A549 (cell line): ENCODE measurements around the gene SLC7A10. TPM values are rescaled to one million over a fixed set of nuclear protein-coding genes. Genes with fewer than 3 reads are reported as not detected.

Experiments
- ATAC-seq, 2 experiments: fragments of 200-7000 bp in 1 of 2; fragments of >200 bp in 1 of 2; cut with Nextera tagmentation in 1 of 2; cut with Tn5 transposase in 1 of 2; 3 replicates each; pipeline versions ENCODE4 v1.8.0 to v1.9.1; 2018 to 2020; ENCODE audit warnings: mild to moderate bottlenecking in 1 of 2, moderate library complexity in 1 of 2
- CTCF ChIA-PET: fragments of 300-600 bp; sonication (Branson Sonifier 250); formaldehyde crosslinking; extraction: SDS; loops from one replicate; lab custom pipeline; 2021; ENCODE audit warnings: antibody characterized with exemption, inconsistent platforms; lab: Yijun Ruan, JAX
- POLR2A ChIA-PET: fragments of 350-600 bp; formaldehyde crosslinking; extraction: SDS; loops from one replicate; lab custom pipeline; 2021; ENCODE audit warnings: antibody characterized with exemption, inconsistent platforms; lab: Yijun Ruan, JAX
- DNase-seq, 2 experiments: peaks; one replicate each; pipeline versions ENCODE4 v3.0.0 to v3.0.0-alpha.2; 2011 to 2016; ENCODE audit warnings: low read depth in 1 of 2, low spot score in 1 of 2
- FAIRE-seq: peaks from 2 replicates; lab custom pipeline; 2011; peaks lifted over from hg19 to GRCh38; lab: Jason Lieb, UNC
- H3K27ac ChIP-seq, 2 experiments: fragments of >200 bp; sonication (Bioruptor Twin); formaldehyde crosslinking; 3 replicates each; pipeline ENCODE4 v1.5.1; 2016 to 2017
- H3K4me1 ChIP-seq: fragments of >200 bp; sonication (Bioruptor Twin); formaldehyde crosslinking; 3 replicates; pipeline ENCODE4 v1.6.1; 2016
- H3K4me2 ChIP-seq: fragments of >200 bp; sonication (Bioruptor Twin); formaldehyde crosslinking; 3 replicates; pipeline ENCODE4 v1.6.1; 2016
- H3K4me3 ChIP-seq: fragments of >200 bp; sonication (Bioruptor Twin); formaldehyde crosslinking; 3 replicates; pipeline ENCODE4 v1.5.1; 2016
- H3K9me3 ChIP-seq: fragments of >200 bp; sonication (Bioruptor Twin); formaldehyde crosslinking; 3 replicates; pipeline ENCODE4 v1.6.1; 2016
- BCL3 ChIP-seq: fragments of >200 bp; sonication (Bioruptor Twin); formaldehyde crosslinking; IDR thresholded peaks from 3 replicates; pipeline ENCODE4 v1.6.1; 2016
- BHLHE40 ChIP-seq: IDR thresholded peaks from 2 replicates; pipeline ENCODE4 v1.6.1; 2012; ENCODE audit warnings: low read depth, low read length, inconsistent platforms
- CEBPB ChIP-seq, 2 experiments: fragments of >200 bp in 1 of 2; sonication (Bioruptor Twin) in 1 of 2; formaldehyde crosslinking in 1 of 2; IDR thresholded peaks; 2 replicates each; pipeline ENCODE4 v1.6.1; 2012 to 2016
- CHD2 ChIP-seq: fragments of 150-350 bp; IDR thresholded peaks from 2 replicates; pipeline ENCODE4 v1.6.1; 2014; ENCODE audit warnings: low read length; ENCODE audit not compliant: partially characterized antibody
- CHD4 ChIP-seq: fragments of 200-600 bp; sonication (generic); IDR thresholded peaks from 2 replicates; pipeline ENCODE4 v1.6.1; 2016; ENCODE audit warnings: antibody characterized with exemption, mild to moderate bottlenecking, borderline replicate concordance
- E2F6 ChIP-seq: IDR thresholded peaks from 2 replicates; pipeline ENCODE4 v1.6.1; 2012; ENCODE audit warnings: low read depth, borderline replicate concordance
- EHF ChIP-seq: fragments of 250-450 bp; sonication (Bioruptor Pico); IDR thresholded peaks from 2 replicates; pipeline ENCODE4 v1.5.0; 2020; ENCODE audit warnings: mild to moderate bottlenecking
- EHMT2 ChIP-seq: fragments of 200-600 bp; sonication (generic); IDR thresholded peaks from 2 replicates; pipeline ENCODE4 v1.6.1; 2016; ENCODE audit warnings: antibody characterized with exemption, low read depth, mild to moderate bottlenecking, moderate library complexity
- GATA3 ChIP-seq: IDR thresholded peaks from 2 replicates; pipeline ENCODE4 v1.6.1; 2012; ENCODE audit warnings: borderline replicate concordance
- HMGXB4 ChIP-seq: fragments of 250-450 bp; sonication (Bioruptor Pico); IDR thresholded peaks from 2 replicates; pipeline ENCODE4 v1.5.0; 2021; ENCODE audit warnings: mild to moderate bottlenecking, moderate library complexity, borderline replicate concordance
- HOXB13 ChIP-seq: fragments of 250-450 bp; sonication (Bioruptor Pico); IDR thresholded peaks from 2 replicates; pipeline ENCODE4 v1.5.0; 2020; ENCODE audit warnings: low read depth, mild to moderate bottlenecking, moderate library complexity
- HOXB5 ChIP-seq: fragments of 250-450 bp; sonication (Bioruptor Pico); IDR thresholded peaks from 2 replicates; pipeline ENCODE4 v1.5.0; 2020; ENCODE audit warnings: mild to moderate bottlenecking, moderate library complexity
- JUN ChIP-seq, 2 experiments: fragments of >200 bp; sonication (Bioruptor Twin); formaldehyde crosslinking; IDR thresholded peaks; 2 replicates in 1 of 2; 3 replicates in 1 of 2; pipeline ENCODE4 v1.6.1; 2016 to 2017
- KDM5A ChIP-seq: fragments of 200-600 bp; sonication (generic); IDR thresholded peaks from 2 replicates; pipeline ENCODE4 v1.6.1; 2016; ENCODE audit warnings: antibody characterized with exemption, mild to moderate bottlenecking
- MAFK ChIP-seq: fragments of 450-650 bp; IDR thresholded peaks from 2 replicates; pipeline ENCODE4 v1.6.1; 2014; ENCODE audit not compliant: partially characterized antibody
- MAX ChIP-seq: IDR thresholded peaks from 2 replicates; pipeline ENCODE4 v1.6.1; 2012
- MAZ ChIP-seq: fragments of 150-350 bp; IDR thresholded peaks from 2 replicates; pipeline ENCODE4 v1.6.1; 2014; ENCODE audit warnings: antibody characterized with exemption, low read depth, low read length, borderline replicate concordance
- MYC ChIP-seq: IDR thresholded peaks from 2 replicates; pipeline ENCODE4 v1.6.1; 2012; ENCODE audit warnings: mild to moderate bottlenecking, inconsistent platforms, low read length, improper control_type of control experiment, borderline replicate concordance
- PBX3 ChIP-seq: IDR thresholded peaks from 2 replicates; pipeline ENCODE4 v1.6.1; 2012
- POLR2A ChIP-seq: IDR thresholded peaks from 2 replicates; pipeline ENCODE4 v1.6.1; 2012; ENCODE audit warnings: mild to moderate bottlenecking, low read length
- RAD21 ChIP-seq, 2 experiments: fragments of >200 bp in 1 of 2; sonication (Bioruptor Twin) in 1 of 2; formaldehyde crosslinking in 1 of 2; IDR thresholded peaks in 1 of 2; conservative IDR thresholded peaks in 1 of 2; 2 replicates in 1 of 2; 3 replicates in 1 of 2; pipeline ENCODE4 v1.6.1; 2012 to 2018; ENCODE audit warnings: inconsistent platforms in 1 of 2
- REST ChIP-seq: fragments of 200-600 bp; sonication (generic); IDR thresholded peaks from 2 replicates; pipeline ENCODE4 v1.6.1; 2016; ENCODE audit warnings: antibody characterized with exemption, mild to moderate bottlenecking, moderate library complexity
- RNF2 ChIP-seq: fragments of 200-600 bp; sonication (generic); IDR thresholded peaks from 2 replicates; pipeline ENCODE4 v1.6.1; 2016; ENCODE audit warnings: low read depth, mild to moderate bottlenecking, antibody characterized with exemption, moderate library complexity, borderline replicate concordance
- TP53 ChIP-seq: fragments of 250-450 bp; sonication (Bioruptor Pico); IDR thresholded peaks from 2 replicates; pipeline ENCODE4 v1.5.0; 2021; ENCODE audit warnings: mild to moderate bottlenecking, moderate library complexity
- ZNF302 ChIP-seq: fragments of 250-450 bp; sonication (Bioruptor Pico); IDR thresholded peaks from 2 replicates; pipeline ENCODE4 v1.9.0; 2021; ENCODE audit warnings: inconsistent platforms, mild to moderate bottlenecking, moderate library complexity
- WGBS: methylation state at CpG from one replicate; pipeline ENCODE4 v1.1.6; 2017; ENCODE audit errors: missing lambda C conversion rate; 5-methylcytosine and 5-hydroxymethylcytosine counted together
- polyA plus RNA-seq, 4 experiments: library from polyadenylated mRNA; depleted of rRNA in 3 of 4; stranded (reverse); fragments of >200 nt; fragmentation: RNase III in 1 of 4; extraction: RNeasy Plus Mini Kit Qiagen cat#74134 plus additional on column Dnase treatment in 1 of 4; gene quantifications; 2 replicates in 3 of 4; 3 replicates in 1 of 4; pipeline ENCODE4 v1.2.3, GENCODE V29; 2011 to 2017

Gene SLC7A10
- polyA plus RNA-seq, 2 of the 4 experiments (the other 2 are of a cell fraction), result 0.05 to 0.26 TPM

- TF ChIP-seq KDM5A, result no peak
- TF ChIP-seq TP53 (CRISPR knock-in tag), result peak; percentile 88
- no peak for TF ChIP-seq EHMT2
- TF ChIP-seq CHD4, result no peak
- peak; percentile 88; the same call in 1 of the 2 replicates for TF ChIP-seq HMGXB4 (CRISPR knock-in tag)
- 0 out of 2 replicates have a peak, but pooled peaks have one; percentile 4 for TF ChIP-seq GATA3
- TF ChIP-seq MAZ, result no peak
- TF ChIP-seq ZNF302 (CRISPR knock-in tag), result no peak
- TF ChIP-seq PBX3, result no peak
- no peak for TF ChIP-seq MAFK
- no peak for TF ChIP-seq BHLHE40
- TF ChIP-seq HOXB5 (CRISPR knock-in tag), result peak; percentile 76
These were observed 48.2 kb downstream of the SLC7A10 start (continued) for GRCh38 chr19:33177417-33177979.

- WGBS, result 1% methylated on average over 63 of the region's 65 CpGs
- DNase-seq, result peak; percentile 100
- Histone ChIP-seq H3K27ac (peak overlapping the region; percentile 89 to 91), H3K9me3 (no peaks in the 10 kb centered on the region), H3K4me3 (peak overlapping the region; percentile 65), H3K4me2 (peak overlapping the region; percentile 95), H3K4me1 (peaks cover 19% of the 10 kb centered on the region)
- peak; percentile 84 to 94 for ATAC-seq
- peak; percentile 100 for FAIRE-seq
- ChIA-PET POLR2A (interaction anchor here (0.5 to 3.1 kb wide), 44 partner anchors 9 to 1131 kb away, joined by 3 to 28 read pairs (median 5); partner anchors contain the start of genes ANKRD27, CEBPA, CEBPG and CEP89), CTCF (interaction anchor here (0.5 to 16.8 kb wide), 38 partner anchors 14 to 969 kb away, joined by 3 to 279 read pairs (median 4); partner anchors contain the start of genes CEBPA, CEP89, FAAP24 and LRP3)
- no peak for TF ChIP-seq CHD2
- TF ChIP-seq PBX3, result peak; percentile 76; the same call in 1 of the 2 replicates
- TF ChIP-seq REST, result 0 out of 2 replicates have a peak, but pooled peaks have one; percentile 14
- peak; percentile 94 to 98 for TF ChIP-seq JUN (IDR thresholded peaks at IDR 0.05)
- peak; percentile 99 for TF ChIP-seq BCL3
- no peak for TF ChIP-seq HOXB13 (CRISPR knock-in tag)
- TF ChIP-seq RNF2, result no peak
- TF ChIP-seq MAX, result peak; percentile 75
- TF ChIP-seq CEBPB (IDR thresholded peaks at IDR 0.05), result peak in 1 of 2 experiments; percentile 64; a peak in 2 of 4 replicates
- peak; percentile 78 for TF ChIP-seq MYC
- peak; percentile 70 for TF ChIP-seq E2F6
- peak; percentile 100 for TF ChIP-seq POLR2A
- TF ChIP-seq EHF (CRISPR knock-in tag), result peak; percentile 78; the same call in 1 of the 2 replicates
- peak; percentile 16 for TF ChIP-seq MAZ
- 0 out of 5 replicates have a peak, but pooled peaks of 1 of the 2 experiments have one; percentile 16 for TF ChIP-seq RAD21 (conservative IDR thresholded peaks at IDR 0.05 in 1 of 2, IDR thresholded peaks at IDR 0.05 in 1 of 2)
These were observed 48.8 kb downstream of the SLC7A10 start for GRCh38 chr19:33176670-33177416.
